Activated T-helper 17 cell treated with anti-CD3 and anti-CD28 coated beads, Interleukin-2, amount 50 U/mL, for 72 hours (primary cell): ENCODE data around the gene CDC25C. TPM values are rescaled to one million over a fixed set of nuclear protein-coding genes. Genes with fewer than 3 reads are reported as not detected.
A peak's percentile ranks its signal among the peaks of the same experiment; 100 is the strongest.

Experiments used
- ATAC-seq: fragments of 150-1000 bp; cut with Tn5 transposase; replicated peaks from 2 replicates; pipeline ENCODE4 v1.10.0; 2021; ENCODE audit warnings: mild to moderate bottlenecking, moderate library complexity
- H3K27ac Mint-ChIP-seq: one replicate; pipeline ENCODE4 v1.8.0; 2022; ENCODE audit warnings: mixed read lengths
- H3K27me3 Mint-ChIP-seq: one replicate; pipeline ENCODE4 v1.8.0; 2022; ENCODE audit warnings: mixed read lengths
- H3K36me3 Mint-ChIP-seq: one replicate; pipeline ENCODE4 v1.8.0; 2022; ENCODE audit warnings: low read depth, mild to moderate bottlenecking, mixed read lengths
- H3K4me1 Mint-ChIP-seq: one replicate; pipeline ENCODE4 v1.8.0; 2022; ENCODE audit warnings: mixed read lengths
- H3K4me3 Mint-ChIP-seq: one replicate; pipeline ENCODE4 v1.8.0; 2022; ENCODE audit warnings: mild to moderate bottlenecking, mixed read lengths
- H3K9me3 Mint-ChIP-seq: one replicate; pipeline ENCODE4 v1.8.0; 2022; ENCODE audit warnings: mixed read lengths
- total RNA-seq, 2 donors: library from RNA; stranded (reverse); gene quantifications; one replicate each; pipeline ENCODE4 v1.2.3, GENCODE V29; 2022

CDC25C gene
- total RNA-seq: 10 to 100 TPM; 11.5 to 19.7 TPM

DNA sequence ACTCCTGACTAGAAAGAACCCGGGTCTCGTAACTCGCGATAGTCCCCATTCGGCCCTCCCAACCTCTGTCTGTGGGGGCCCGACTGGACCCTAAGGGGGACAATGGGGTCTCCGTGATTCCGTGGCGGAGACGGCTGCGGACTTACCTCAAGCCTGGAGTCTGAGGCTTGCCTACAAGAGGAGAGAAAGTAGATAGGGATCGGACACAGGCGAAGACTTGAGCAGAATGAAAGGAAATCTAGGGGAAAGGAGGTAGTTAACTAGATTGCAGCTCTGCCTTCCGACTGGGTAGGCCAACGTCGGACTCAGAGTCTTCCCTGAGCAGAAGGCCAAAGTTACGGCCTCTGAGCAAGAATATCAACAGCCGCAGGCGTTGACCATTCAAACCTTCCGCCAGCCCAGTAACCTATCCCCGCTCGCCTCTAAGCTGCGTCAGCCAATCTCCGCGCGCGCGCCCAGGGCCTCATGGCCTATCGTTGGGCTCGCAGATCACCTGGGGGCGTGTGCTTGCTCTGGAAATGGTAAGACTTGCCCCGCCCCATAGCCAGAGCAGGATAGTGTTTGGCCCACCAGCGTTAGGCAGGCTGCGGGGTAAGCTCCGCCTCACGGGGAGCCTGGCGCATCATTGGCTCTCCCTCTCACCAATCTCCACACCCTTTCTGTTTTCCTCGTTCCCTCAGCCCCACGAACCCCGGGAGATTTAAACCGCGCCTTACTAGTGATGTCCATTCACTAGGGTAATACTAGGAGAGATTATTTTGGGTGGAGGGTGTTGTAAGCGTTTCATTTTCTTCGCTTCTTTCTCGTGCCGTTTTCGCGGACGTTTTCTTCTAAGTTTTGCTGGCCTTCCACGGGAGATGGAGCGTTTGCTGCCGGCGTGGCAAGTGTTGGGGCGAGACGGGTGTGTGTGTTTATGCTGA is at the start of gene CDC25C:
Gene CDC25C, minus strand, starts transcription at position 356 of the 920 bp plus-strand sequence. CDS start 624 bp downstream, outside the sequence.
- H3K27ac Mint-ChIP-seq: peak within 1 kb of the TSS; percentile 66
- no peaks in the 10 kb centered on the region for H3K9me3 Mint-ChIP-seq
- H3K27me3 Mint-ChIP-seq: no peaks in the 10 kb centered on the region
- no peaks in the 10 kb centered on the region for H3K36me3 Mint-ChIP-seq
- H3K4me1 Mint-ChIP-seq: peaks cover 10% of the 10 kb centered on the region
- peak; percentile 99 for ATAC-seq
- peak within 1 kb of the TSS; percentile 96 for H3K4me3 Mint-ChIP-seq

DNA sequence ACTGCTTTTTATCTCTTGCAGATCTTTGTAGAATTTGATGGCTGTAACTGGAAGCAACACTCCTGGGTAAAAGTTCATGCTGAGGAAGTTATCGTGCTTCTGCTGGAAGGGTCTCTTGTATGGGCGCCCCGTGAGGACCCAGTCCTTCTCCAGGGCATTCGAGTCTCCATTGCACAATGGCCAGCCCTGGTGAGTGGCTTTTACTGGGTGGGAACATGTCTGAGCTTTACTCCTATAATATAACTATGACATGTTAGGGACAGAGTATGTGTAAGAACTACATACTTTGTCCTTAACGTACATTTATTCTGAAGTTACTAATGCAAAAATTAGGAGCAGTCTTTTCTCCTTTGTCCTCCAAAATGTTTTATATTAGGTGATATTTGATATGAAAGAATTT is 41.0 kb upstream of the CDC25C start:
- H3K4me3 Mint-ChIP-seq: no peak overlapping the region
- H3K27me3 Mint-ChIP-seq: no peaks in the 10 kb centered on the region
- peaks cover 53% of the 10 kb centered on the region for H3K36me3 Mint-ChIP-seq
- no peak for ATAC-seq
- peaks cover 18% of the 10 kb centered on the region for H3K4me1 Mint-ChIP-seq
- H3K9me3 Mint-ChIP-seq: no peaks in the 10 kb centered on the region
- H3K27ac Mint-ChIP-seq: peak overlapping the region; percentile 33

DNA sequence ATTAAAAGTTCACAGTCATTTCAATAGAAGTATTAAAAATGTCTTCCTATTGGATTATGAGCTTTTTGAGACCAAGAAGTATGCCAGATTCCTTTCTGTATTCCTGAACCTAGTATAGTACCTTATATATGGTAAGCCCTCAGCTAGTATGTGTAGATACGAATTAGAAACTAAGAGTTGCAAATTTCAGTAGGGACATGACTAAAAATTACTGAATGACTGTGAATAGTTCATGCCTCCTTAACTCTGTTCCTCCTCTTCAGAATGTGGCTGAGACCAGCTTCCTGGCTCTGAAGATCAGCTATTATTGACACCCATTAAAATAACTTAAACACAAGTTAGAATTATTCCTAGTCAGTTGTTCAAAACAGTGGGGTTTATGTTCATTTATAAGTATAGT is 40.6 kb upstream of the CDC25C start:
- Mint-ChIP-seq H3K27ac (peak overlapping the region; percentile 33), H3K9me3 (no peaks in the 10 kb centered on the region), H3K36me3 (peaks cover 48% of the 10 kb centered on the region), H3K4me3 (no peak overlapping the region), H3K27me3 (no peaks in the 10 kb centered on the region), H3K4me1 (peaks cover 18% of the 10 kb centered on the region)
- peak; percentile 89 for ATAC-seq

DNA sequence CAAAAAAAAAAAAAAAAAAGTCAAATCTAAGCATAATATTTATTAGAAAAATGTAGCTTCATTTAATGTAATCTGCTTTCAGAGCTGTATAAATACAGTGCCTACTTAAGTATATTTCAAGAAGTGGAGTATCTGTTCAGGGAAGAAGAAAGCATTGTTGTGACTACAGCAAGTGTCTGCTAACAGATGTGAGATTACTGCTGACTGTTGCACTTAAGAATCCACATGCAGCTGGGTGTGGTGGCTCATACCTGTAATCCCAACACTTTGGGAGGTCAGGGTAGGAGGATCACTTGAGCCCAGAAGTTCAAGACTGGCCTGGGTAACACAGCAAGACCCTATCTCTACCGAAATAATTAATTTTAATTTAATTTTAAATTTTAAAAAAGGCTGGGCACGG is 39.9 kb upstream of the CDC25C start:
- Mint-ChIP-seq H3K4me3 (no peak overlapping the region), H3K36me3 (peaks cover 41% of the 10 kb centered on the region), H3K27ac (no peak overlapping the region), H3K27me3 (no peaks in the 10 kb centered on the region), H3K9me3 (no peaks in the 10 kb centered on the region), H3K4me1 (peaks cover 25% of the 10 kb centered on the region)
- no peak for ATAC-seq

DNA sequence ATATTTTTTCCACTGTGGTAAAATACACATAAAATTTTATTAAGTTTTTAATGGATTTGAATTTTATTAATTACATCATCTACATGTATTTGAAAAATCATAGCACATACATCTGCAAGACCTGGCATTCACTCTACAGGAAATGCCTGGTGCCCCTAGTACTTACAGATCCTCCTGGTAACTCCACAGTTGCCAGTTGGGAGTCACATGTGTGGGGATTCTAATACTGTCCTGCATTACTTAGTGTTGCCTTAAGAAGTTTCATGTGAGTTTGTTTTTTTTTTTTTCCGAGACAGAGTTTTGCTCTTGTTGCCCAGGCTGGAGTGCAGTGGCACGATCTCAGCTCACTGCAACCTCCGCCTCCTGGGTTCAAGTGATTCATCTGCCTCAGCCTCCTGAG is 38.9 kb upstream of the CDC25C start:
- Mint-ChIP-seq H3K27me3 (no peaks in the 10 kb centered on the region), H3K4me3 (no peak overlapping the region), H3K36me3 (peaks cover 32% of the 10 kb centered on the region), H3K27ac (no peak overlapping the region), H3K4me1 (peaks cover 29% of the 10 kb centered on the region), H3K9me3 (no peaks in the 10 kb centered on the region)
- ATAC-seq: no peak

DNA sequence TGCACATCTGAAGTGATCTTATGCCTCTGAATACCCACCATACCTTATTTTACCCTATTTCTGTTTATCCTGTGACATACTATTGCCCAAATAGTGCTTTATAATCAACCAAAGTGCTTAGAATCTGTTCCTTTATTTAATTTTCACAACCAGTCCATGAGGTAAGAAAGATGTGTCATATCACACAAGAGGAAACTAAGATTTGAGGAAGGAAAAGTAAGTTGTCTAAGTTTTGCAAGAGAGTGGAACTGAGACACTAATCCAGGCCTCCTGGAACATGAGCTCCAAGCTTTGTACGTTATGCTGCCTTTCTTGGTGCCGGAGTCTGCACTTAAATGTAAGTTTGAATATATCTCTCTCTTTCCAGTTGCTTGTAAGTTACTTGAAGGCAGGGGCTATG is 38.1 kb upstream of the CDC25C start:
- Mint-ChIP-seq H3K4me1 (peaks cover 29% of the 10 kb centered on the region), H3K36me3 (peaks cover 23% of the 10 kb centered on the region), H3K9me3 (no peaks in the 10 kb centered on the region), H3K4me3 (no peak overlapping the region), H3K27ac (peak overlapping the region; percentile 41), H3K27me3 (no peaks in the 10 kb centered on the region)
- ATAC-seq: no peak

DNA sequence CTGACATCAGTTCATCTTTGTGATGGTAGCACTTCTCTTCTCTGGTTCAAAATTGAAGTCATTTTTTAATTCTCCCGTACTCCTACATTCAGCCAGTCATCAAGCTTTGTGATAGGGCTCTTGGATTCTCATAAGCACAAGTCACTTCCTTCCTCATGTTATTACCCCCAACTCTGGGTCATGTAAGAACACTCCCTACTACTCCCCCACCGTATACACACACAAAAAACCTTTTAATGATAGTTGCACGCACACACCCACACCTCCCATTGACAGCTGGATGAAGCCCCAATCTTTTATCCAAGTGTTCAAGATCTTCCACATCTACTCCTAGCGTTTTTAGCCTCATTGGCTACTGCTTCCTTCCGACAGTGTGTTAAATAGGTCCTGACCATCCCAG is 37.7 kb upstream of the CDC25C start:
- H3K27me3 Mint-ChIP-seq: no peaks in the 10 kb centered on the region
- ATAC-seq: no peak
- peaks cover 22% of the 10 kb centered on the region for H3K36me3 Mint-ChIP-seq
- peak overlapping the region; percentile 41 for H3K27ac Mint-ChIP-seq
- no peak overlapping the region for H3K4me3 Mint-ChIP-seq
- H3K4me1 Mint-ChIP-seq: peaks cover 29% of the 10 kb centered on the region
- no peaks in the 10 kb centered on the region for H3K9me3 Mint-ChIP-seq

DNA sequence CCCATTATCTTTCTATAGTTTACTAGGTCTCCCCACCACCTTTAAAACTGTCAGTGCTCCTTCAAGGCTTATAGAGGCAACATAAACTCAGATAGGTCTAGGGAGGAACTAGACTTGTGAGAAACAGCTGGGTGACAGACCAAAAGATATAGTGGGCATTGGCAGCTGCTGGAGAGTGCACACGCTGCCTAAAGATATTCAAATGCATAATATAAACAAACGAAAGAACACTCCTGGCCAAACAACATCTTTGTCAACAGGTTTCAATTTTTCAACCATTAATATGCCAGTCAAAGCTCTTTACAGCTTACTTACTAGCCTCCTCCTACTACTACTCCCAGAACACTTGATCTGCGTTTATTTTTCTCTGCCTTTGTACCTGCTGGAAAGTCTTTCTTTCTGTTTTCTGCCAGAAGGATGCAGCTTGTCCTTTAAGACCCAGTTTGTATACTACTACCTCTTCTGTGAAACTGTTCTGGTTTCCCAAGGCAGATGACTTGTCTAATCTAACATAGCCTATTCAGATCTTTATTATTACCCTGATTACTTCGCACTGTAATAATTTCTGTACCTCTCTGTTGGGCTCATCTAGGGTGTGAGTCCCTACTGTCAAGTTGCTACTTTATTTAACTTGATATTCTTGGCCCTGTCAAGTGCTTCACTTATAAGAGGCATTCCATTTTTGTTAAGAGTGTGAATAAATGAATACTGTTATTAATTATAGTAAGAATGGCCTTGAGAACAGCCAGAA is 35.2 kb upstream of the CDC25C start:
- Mint-ChIP-seq H3K4me1 (peaks cover 29% of the 10 kb centered on the region), H3K36me3 (peaks cover 11% of the 10 kb centered on the region), H3K4me3 (no peak overlapping the region), H3K27ac (peak overlapping the region; percentile 7), H3K9me3 (no peaks in the 10 kb centered on the region), H3K27me3 (no peaks in the 10 kb centered on the region)
- ATAC-seq: no peak

DNA sequence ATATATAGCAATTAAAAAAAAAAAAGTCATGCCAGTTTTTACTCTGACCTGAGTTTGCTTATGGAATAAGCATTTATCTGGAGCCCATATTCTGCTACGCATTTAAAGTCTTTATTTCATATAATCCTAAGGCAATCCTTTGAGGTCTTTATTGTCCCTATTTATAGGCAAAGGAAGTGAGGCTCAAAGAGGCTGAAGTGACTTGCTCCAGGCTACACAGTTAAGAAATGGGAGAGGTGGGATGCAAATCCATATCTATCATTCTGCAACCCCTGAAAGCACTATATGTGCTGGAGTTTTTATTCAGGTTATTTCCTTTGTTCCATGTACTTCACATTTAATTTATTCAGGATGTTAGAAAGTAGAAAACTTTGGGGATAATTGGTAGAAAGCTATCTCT is 33.0 kb upstream of the CDC25C start:
- H3K27ac Mint-ChIP-seq: no peak overlapping the region
- no peaks in the 10 kb centered on the region for H3K27me3 Mint-ChIP-seq
- no peaks in the 10 kb centered on the region for H3K9me3 Mint-ChIP-seq
- peaks cover 11% of the 10 kb centered on the region for H3K36me3 Mint-ChIP-seq
- H3K4me1 Mint-ChIP-seq: peaks cover 39% of the 10 kb centered on the region
- H3K4me3 Mint-ChIP-seq: no peak overlapping the region
- no peak for ATAC-seq

DNA sequence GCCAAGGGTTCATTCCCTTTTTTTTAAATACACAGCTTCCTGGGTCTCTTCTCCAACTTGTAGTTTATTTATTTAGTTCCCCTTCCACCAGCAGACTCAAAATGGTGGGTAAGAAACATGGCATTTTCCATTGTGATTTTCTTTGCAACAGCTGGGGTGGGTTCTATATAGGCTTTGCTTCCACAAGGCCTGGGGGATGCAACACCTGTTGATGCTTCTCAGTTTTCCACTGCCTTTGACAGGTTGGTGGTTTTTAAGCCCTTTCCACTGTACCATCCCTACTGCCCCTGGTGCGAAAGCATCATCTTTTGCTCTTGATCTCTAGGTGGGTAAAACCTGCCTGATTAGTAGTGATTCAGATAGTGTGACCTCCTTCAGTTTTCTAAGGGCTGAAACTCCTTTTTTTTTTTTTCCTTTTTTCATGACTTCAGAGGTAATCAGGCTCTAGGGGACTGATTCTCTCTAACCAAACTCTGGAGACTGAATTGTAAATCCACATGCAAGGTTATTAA is 29.4 kb upstream of the CDC25C start:
- Mint-ChIP-seq H3K4me1 (peaks cover 15% of the 10 kb centered on the region), H3K9me3 (no peaks in the 10 kb centered on the region), H3K4me3 (no peak overlapping the region), H3K27ac (peak overlapping the region; percentile 60), H3K27me3 (no peaks in the 10 kb centered on the region), H3K36me3 (peaks cover 11% of the 10 kb centered on the region)
- ATAC-seq: no peak

DNA sequence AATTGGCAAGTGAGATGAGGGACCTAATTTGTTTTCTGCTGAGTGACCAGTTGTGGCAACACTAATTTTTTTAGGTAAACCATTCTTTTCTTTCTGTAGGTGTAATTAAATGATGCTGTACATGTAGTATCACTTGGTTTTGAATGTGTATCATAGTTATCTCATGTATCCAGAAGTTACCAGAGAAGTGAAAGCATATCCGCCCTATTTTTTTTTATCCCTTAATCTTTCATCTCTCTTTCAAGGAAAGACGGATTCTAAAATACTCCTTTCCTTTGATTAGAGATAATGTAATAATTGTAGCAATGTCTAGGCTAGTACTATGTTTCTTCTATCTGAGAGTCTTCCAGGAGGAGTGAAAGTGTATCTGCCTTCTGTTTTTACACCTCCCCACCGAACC is 28.0 kb upstream of the CDC25C start:
- ATAC-seq: no peak
- H3K27ac Mint-ChIP-seq: peak overlapping the region; percentile 38
- H3K36me3 Mint-ChIP-seq: peaks cover 11% of the 10 kb centered on the region
- H3K27me3 Mint-ChIP-seq: no peaks in the 10 kb centered on the region
- no peak overlapping the region for H3K4me3 Mint-ChIP-seq
- H3K4me1 Mint-ChIP-seq: peaks cover 26% of the 10 kb centered on the region
- H3K9me3 Mint-ChIP-seq: no peaks in the 10 kb centered on the region

DNA sequence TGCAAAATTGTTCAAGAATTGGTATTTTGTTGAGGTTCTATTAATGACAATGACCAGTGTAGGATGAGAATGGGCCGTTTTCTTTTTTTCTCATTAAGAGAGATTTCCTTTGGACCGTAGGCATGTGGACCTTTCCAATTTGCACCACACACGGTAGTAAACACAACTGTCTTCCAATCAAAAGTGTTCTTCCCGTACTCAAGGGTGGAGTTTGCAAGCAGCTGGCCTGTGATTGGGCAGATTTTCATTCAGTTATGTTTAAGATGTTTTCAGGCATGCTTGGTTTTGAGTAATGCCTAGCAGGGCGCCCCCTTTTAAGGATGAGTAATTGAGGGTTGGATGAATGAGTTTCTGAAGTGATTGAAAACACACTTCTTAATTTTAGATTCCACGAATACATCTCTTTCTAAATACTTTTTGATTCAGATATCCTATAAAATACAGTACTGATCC is 23.3 kb upstream of the CDC25C start:
- Mint-ChIP-seq H3K27me3 (no peaks in the 10 kb centered on the region), H3K4me3 (peak overlapping the region; percentile 98), H3K36me3 (peaks cover 21% of the 10 kb centered on the region), H3K4me1 (peaks cover 39% of the 10 kb centered on the region), H3K9me3 (peaks cover 6% of the 10 kb centered on the region), H3K27ac (peak overlapping the region; percentile 95)
- ATAC-seq: peak; percentile 81

DNA sequence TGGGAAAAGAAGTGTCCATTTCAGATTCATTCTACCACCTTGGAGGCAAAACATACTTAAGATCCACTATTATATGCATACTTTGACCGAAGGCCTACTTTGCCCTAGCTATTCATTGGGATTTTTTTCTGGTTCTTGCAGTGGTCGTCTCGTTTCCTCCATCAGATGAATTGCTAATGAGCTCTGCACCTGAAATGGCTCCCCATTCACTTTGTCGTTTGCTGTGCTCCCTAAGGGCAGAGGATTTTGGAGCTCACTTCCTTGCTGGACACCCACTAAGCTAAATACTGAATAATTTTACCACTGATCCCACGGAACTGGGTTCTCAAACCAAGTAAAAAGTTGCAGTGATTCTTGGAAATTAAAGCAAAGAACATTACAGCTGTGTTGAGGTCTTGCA is 22.8 kb upstream of the CDC25C start:
- no peak for ATAC-seq
- Mint-ChIP-seq H3K27ac (peak overlapping the region; percentile 95), H3K27me3 (no peaks in the 10 kb centered on the region), H3K36me3 (peaks cover 21% of the 10 kb centered on the region), H3K9me3 (peaks cover 6% of the 10 kb centered on the region), H3K4me3 (peak overlapping the region; percentile 98), H3K4me1 (peaks cover 37% of the 10 kb centered on the region)

DNA sequence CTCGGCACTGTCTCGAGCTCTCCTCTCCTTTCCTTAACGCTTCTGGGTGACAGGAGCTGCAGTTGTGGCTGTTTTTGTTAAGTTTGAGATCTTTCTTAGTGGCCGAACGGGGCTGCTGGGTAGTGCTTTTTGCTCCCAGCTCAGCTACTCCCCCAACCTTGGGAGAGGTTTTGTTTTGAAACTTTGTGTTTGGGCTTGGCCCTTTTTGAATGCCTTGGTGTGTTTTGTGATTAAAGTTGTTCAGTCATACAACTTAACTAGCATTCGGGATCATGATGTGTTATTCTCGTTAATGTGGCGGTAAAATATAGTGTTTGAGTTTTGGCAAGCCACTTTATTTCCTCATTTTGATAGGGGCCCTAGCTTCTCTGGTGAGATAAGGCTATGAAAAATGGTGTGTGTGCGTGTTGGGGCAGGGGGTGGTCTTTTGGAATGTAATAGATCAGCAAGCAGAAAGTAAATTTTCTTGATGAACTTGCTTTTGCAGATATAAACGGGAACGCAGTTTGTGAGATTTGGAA is 22.0 kb upstream of the CDC25C start:
- peak overlapping the region; percentile 95 for H3K27ac Mint-ChIP-seq
- no peak for ATAC-seq
- H3K4me1 Mint-ChIP-seq: peaks cover 36% of the 10 kb centered on the region
- peak overlapping the region; percentile 98 for H3K4me3 Mint-ChIP-seq
- H3K27me3 Mint-ChIP-seq: no peaks in the 10 kb centered on the region
- peaks cover 21% of the 10 kb centered on the region for H3K36me3 Mint-ChIP-seq
- peaks cover 6% of the 10 kb centered on the region for H3K9me3 Mint-ChIP-seq
